IMR-90 (cell line): ENCODE data around the gene DEK. TPM values are rescaled to one million over a fixed set of nuclear protein-coding genes. Genes with fewer than 3 reads are reported as not detected.

ENCODE experiments used
- ATAC-seq: fragments of 200-7000 bp; cut with Tn5 transposase; 2 replicates; pipeline ENCODE4 v1.9.1; 2020; ENCODE audit warnings: low read depth, mild to moderate bottlenecking, moderate library complexity
- BruUV-seq: library from RNA; stranded (reverse); fragments of 400-500 nt; replicated peaks from 2 replicates; lab custom pipeline; 2021; lab: Mats Ljungman, UMichigan
- CTCF ChIA-PET: fragments of 300-600 bp; formaldehyde crosslinking; extraction: SDS; loops from one replicate; lab custom pipeline; 2021; ENCODE audit warnings: antibody characterized with exemption; lab: Yijun Ruan, JAX
- POLR2A ChIA-PET: fragments of 300-600 bp; sonication (Branson Sonifier 250); formaldehyde crosslinking; loops from one replicate; lab custom pipeline; 2022; ENCODE audit warnings: antibody characterized with exemption; ENCODE audit not compliant: unreplicated experiment; lab: Charles Lee
- DNase-seq: peaks from one replicate; pipeline ENCODE4 v3.0.0; 2013
- H2AFZ ChIP-seq: replicated peaks from 2 replicates; pipeline ENCODE3; 2013; ENCODE audit warnings: low read length, mild to moderate bottlenecking; ENCODE audit not compliant: poor library complexity
- H2AK5ac ChIP-seq: 2 replicates; pipeline ENCODE4 v1.6.1; 2013; ENCODE audit warnings: low read depth, low read length, inconsistent platforms
- H2AK9ac ChIP-seq: replicated peaks from 2 replicates; pipeline ENCODE3; 2013; ENCODE audit warnings: mild to moderate bottlenecking, low read depth, low read length, moderate library complexity; ENCODE audit not compliant: poor library complexity
- H2BK120ac ChIP-seq: 2 replicates; pipeline ENCODE4 v1.6.1; 2013; ENCODE audit warnings: low read depth, low read length, inconsistent platforms
- H2BK15ac ChIP-seq: 3 replicates; pipeline ENCODE4 v1.6.1; 2013; ENCODE audit warnings: low read depth, low read length, inconsistent platforms
- H2BK20ac ChIP-seq: 2 replicates; pipeline ENCODE4 v1.6.1; 2013; ENCODE audit warnings: low read depth, mild to moderate bottlenecking, inconsistent platforms, low read length, moderate library complexity
- H2BK5ac ChIP-seq: 2 replicates; pipeline ENCODE4 v1.6.1; 2013; ENCODE audit warnings: mild to moderate bottlenecking, low read depth, low read length, inconsistent platforms; ENCODE audit not compliant: poor library complexity, severe bottlenecking
- H3K14ac ChIP-seq: replicated peaks from 2 replicates; pipeline ENCODE4 v1.6.1; 2013; ENCODE audit warnings: low read depth, low read length, inconsistent platforms
- H3K18ac ChIP-seq: 2 replicates; pipeline ENCODE4 v1.6.1; 2013; ENCODE audit warnings: low read depth, low read length, control low read depth
- H3K23ac ChIP-seq: 2 replicates; pipeline ENCODE4 v1.6.1; 2013; ENCODE audit warnings: low read depth, low read length, inconsistent platforms
- H3K27ac ChIP-seq: 2 replicates; pipeline ENCODE4 v1.5.1; 2013; ENCODE audit warnings: mild to moderate bottlenecking, control low read depth, low read length; ENCODE audit not compliant: insufficient read depth
- H3K27me3 ChIP-seq: 2 replicates; pipeline ENCODE4 v1.6.1; 2013; ENCODE audit warnings: low read length; ENCODE audit not compliant: control insufficient read depth, insufficient read depth
- H3K36me3 ChIP-seq: 2 replicates; pipeline ENCODE4 v1.6.1; 2013; ENCODE audit warnings: low read length, mixed read lengths; ENCODE audit not compliant: control insufficient read depth, insufficient read depth
- H3K4ac ChIP-seq: 2 replicates; pipeline ENCODE4 v1.6.1; 2013; ENCODE audit warnings: low read depth, low read length, inconsistent platforms
- H3K4me1 ChIP-seq: 2 replicates; pipeline ENCODE4 v1.6.1; 2013; ENCODE audit warnings: low read length, mixed read lengths; ENCODE audit not compliant: control insufficient read depth, insufficient read depth
- H3K4me2 ChIP-seq: 2 replicates; pipeline ENCODE4 v1.6.1; 2013; ENCODE audit warnings: low read depth, mild to moderate bottlenecking, control low read depth, low read length, moderate library complexity
- H3K4me3 ChIP-seq: 2 replicates; pipeline ENCODE4 v1.5.1; 2013; ENCODE audit warnings: low read depth, mild to moderate bottlenecking, control low read depth, low read length, moderate library complexity; ENCODE audit not compliant: insufficient read depth
- H3K56ac ChIP-seq: 2 replicates; pipeline ENCODE4 v1.6.1; 2013; ENCODE audit warnings: low read length, inconsistent platforms; ENCODE audit not compliant: insufficient read depth; ENCODE audit errors: extremely low read depth
- H3K79me1 ChIP-seq, 2 experiments: 2 replicates each; pipeline ENCODE4 v1.6.1; 2013; ENCODE audit warnings: low read length in 2 of 2, inconsistent platforms in 1 of 2, low read depth in 1 of 2
- H3K9ac ChIP-seq: 2 replicates; pipeline ENCODE4 v1.6.1; 2013; ENCODE audit warnings: low read depth, low read length, control low read depth
- H3K9me1 ChIP-seq: 2 replicates; pipeline ENCODE4 v1.6.1; 2013; ENCODE audit warnings: low read length, inconsistent platforms; ENCODE audit not compliant: insufficient read depth
- H3K9me3 ChIP-seq: 2 replicates; pipeline ENCODE4 v1.6.1; 2013; ENCODE audit warnings: low read length; ENCODE audit not compliant: control insufficient read depth, insufficient read depth
- H4K20me1 ChIP-seq: 2 replicates; pipeline ENCODE4 v1.6.1; 2013; ENCODE audit warnings: low read length, inconsistent platforms; ENCODE audit not compliant: insufficient read depth
- H4K5ac ChIP-seq: 2 replicates; pipeline ENCODE4 v1.6.1; 2013; ENCODE audit warnings: mild to moderate bottlenecking, low read depth, low read length, control low read depth
- H4K8ac ChIP-seq, 2 experiments: 2 replicates each; pipeline ENCODE4 v1.6.1; 2013; ENCODE audit warnings: low read depth in 2 of 2, low read length in 2 of 2, control low read depth in 1 of 2, inconsistent platforms in 1 of 2
- H4K91ac ChIP-seq: 2 replicates; pipeline ENCODE4 v1.6.1; 2013; ENCODE audit warnings: low read depth, low read length, inconsistent platforms; ENCODE audit not compliant: insufficient read depth
- BHLHE40 ChIP-seq: fragments of 150-350 bp; IDR thresholded peaks from 2 replicates; pipeline ENCODE4 v1.6.1; 2016; ENCODE audit warnings: mild to moderate bottlenecking, low read depth, low read length
- CEBPB ChIP-seq: IDR thresholded peaks from 2 replicates; pipeline ENCODE4 v1.6.1; 2012; ENCODE audit warnings: low read depth, low read length, improper control_type of control experiment
- CHD1 ChIP-seq: IDR thresholded peaks from 2 replicates; pipeline ENCODE4 v1.6.1; 2012; ENCODE audit warnings: low read depth, low read length, improper control_type of control experiment
- FOS ChIP-seq: fragments of 150-350 bp; IDR thresholded peaks from 2 replicates; pipeline ENCODE4 v1.6.1; 2016; ENCODE audit warnings: low read depth, low read length
- MAFK ChIP-seq: IDR thresholded peaks from 2 replicates; pipeline ENCODE4 v1.6.1; 2012; ENCODE audit warnings: low read depth, low read length, improper control_type of control experiment
- MAZ ChIP-seq: IDR thresholded peaks from 2 replicates; pipeline ENCODE4 v1.6.1; 2012; ENCODE audit warnings: low read depth, mild to moderate bottlenecking, low read length, improper control_type of control experiment, moderate library complexity, borderline replicate concordance
- MXI1 ChIP-seq: IDR thresholded peaks from 2 replicates; pipeline ENCODE4 v1.6.1; 2012; ENCODE audit warnings: low read depth, mild to moderate bottlenecking, low read length, moderate library complexity, borderline replicate concordance
- NFE2L2 ChIP-seq: fragments of 150-350 bp; IDR thresholded peaks from 2 replicates; pipeline ENCODE4 v1.6.1; 2016; ENCODE audit warnings: low read depth, mild to moderate bottlenecking, low read length
- POLR2A ChIP-seq: IDR thresholded peaks from 2 replicates; pipeline ENCODE4 v1.6.1; 2012; ENCODE audit warnings: mild to moderate bottlenecking, low read depth, low read length
- RAD21 ChIP-seq: IDR thresholded peaks from 2 replicates; pipeline ENCODE4 v1.6.1; 2012; ENCODE audit warnings: low read length, improper control_type of control experiment
- RCOR1 ChIP-seq: IDR thresholded peaks from 2 replicates; pipeline ENCODE4 v1.6.1; 2012; ENCODE audit warnings: mild to moderate bottlenecking, low read length, improper control_type of control experiment; ENCODE audit not compliant: insufficient replicate concordance
- RFX5 ChIP-seq: IDR thresholded peaks from 2 replicates; pipeline ENCODE4 v1.8.0; 2012; ENCODE audit warnings: low read depth, mild to moderate bottlenecking, low read length, moderate library complexity
- SMC3 ChIP-seq: fragments of 150-350 bp; IDR thresholded peaks from 2 replicates; pipeline ENCODE4 v1.6.1; 2016; ENCODE audit warnings: low read depth, mild to moderate bottlenecking, antibody characterized with exemption, low read length, moderate library complexity
- WGBS, 2 experiments: methylation state at CpG; one replicate each; pipeline versions ENCODE4 v1.1.5 to v1.1.7; 2013; ENCODE audit warnings: missing lambda C conversion rate in 2 of 2; ENCODE audit not compliant: insufficient read length in 1 of 2; ENCODE audit errors: extremely low coverage in 2 of 2; 5-methylcytosine and 5-hydroxymethylcytosine counted together
- dilution Hi-C: fragments of 300-500 bp; cut with HindIII; formaldehyde crosslinking; loops from one replicate; pipeline ENCODE4 v1.14.3; 2018; ENCODE audit warnings: low sequenced_read_pairs; ENCODE audit not compliant: unreplicated experiment
- in situ Hi-C: fragments of 300-500 bp; cut with MboI; formaldehyde crosslinking; loops from 3 replicates; pipeline ENCODE4 v1.14.3; 2019; ENCODE audit warnings: low sequenced_read_pairs, inconsistent platforms, mixed read lengths
- intact Hi-C: fragments of 100-400 bp; cut with micrococcal nuclease; formaldehyde crosslinking; loops from 2 replicates; pipeline ENCODE4 v1.10.0; 2022
- polyA plus RNA-seq, 3 experiments: library from polyadenylated mRNA; depleted of rRNA; stranded (reverse); fragments of >200 nt; gene quantifications; 2 replicates each; pipeline ENCODE4 v1.2.3, GENCODE V29; 2012; ENCODE audit warnings: low replicate concordance in 1 of 3
- total RNA-seq: library from RNA; depleted of rRNA; stranded (reverse); fragments of >200 nt; gene quantifications from 2 replicates; pipeline ENCODE4 v1.2.3, GENCODE V29; 2012
- TF ChIP-seq, protein P1 (sequence below): fragments of 150-350 bp; IDR thresholded peaks from 2 replicates; pipeline ENCODE4 v1.6.1; 2017; ENCODE audit warnings: mild to moderate bottlenecking, antibody characterized with exemption, low read length, low read depth
- TF ChIP-seq, protein P2 (sequence below): conservative IDR thresholded peaks from 2 replicates; pipeline ENCODE4 v1.5.1; 2012; ENCODE audit warnings: mild to moderate bottlenecking, low read depth, low read length, improper control_type of control experiment
- TF ChIP-seq, protein P3 (sequence below): fragments of 150-350 bp; IDR thresholded peaks from 2 replicates; pipeline ENCODE4 v1.6.1; 2016; ENCODE audit warnings: low read depth, mild to moderate bottlenecking, low read length, moderate library complexity, borderline replicate concordance

Gene DEK
- total and polyA plus RNA-seq, 2 of the 4 experiments (the other 2 are of a cell fraction): 33.5 to 37.1 TPM

DNA sequence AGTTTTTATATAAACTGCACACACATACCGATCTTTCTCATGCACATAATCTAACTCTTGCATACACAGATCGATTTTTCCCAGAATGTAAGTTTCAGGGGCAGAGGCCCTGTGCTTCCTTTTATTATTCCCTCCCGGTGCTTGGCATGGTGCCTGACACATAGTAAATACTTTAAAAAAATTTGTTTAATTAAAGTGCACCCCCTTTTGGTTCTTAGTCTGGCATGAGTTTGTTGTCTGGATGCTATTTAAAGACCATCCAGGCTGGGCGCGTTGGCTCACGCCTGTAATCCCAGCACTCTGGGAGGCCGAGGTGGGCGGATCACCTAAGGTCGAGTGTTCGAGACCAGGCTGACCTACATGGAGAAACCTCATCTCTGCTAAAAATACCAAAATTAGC lies 5.4 kb upstream of the DEK start:
- DNase-seq: no peak
- no peak for ATAC-seq
- BruUV-seq: no TSS peak

More for the DNA sequence above, 5.4 kb upstream of the DEK start:
- Histone ChIP-seq H3K9me1 (no peaks in the 10 kb centered on the region), H2BK20ac (no peak overlapping the region), H3K23ac (no peak overlapping the region), H4K5ac (no peak overlapping the region), H3K4me1 (0 out of 2 replicates have a peak, but pooled peaks cover 2% of the 10 kb centered on the region), H4K8ac (no peak overlapping the region), H3K4me3 (no peak overlapping the region), H4K20me1 (no peaks in the 10 kb centered on the region), H3K14ac (no peak overlapping the region), H2AFZ (no peak overlapping the region), H3K27ac (no peak overlapping the region), H3K9ac (no peak overlapping the region), H4K91ac (no peak overlapping the region), H2AK9ac (no peak overlapping the region), H2AK5ac (no peak overlapping the region), H3K79me1 (peaks cover 0 to 6% of the 10 kb centered on the region in 2 experiments; a peak in 1 of 4 replicates), H2BK120ac (no peak overlapping the region), H3K4me2 (no peak overlapping the region), H3K18ac (no peak overlapping the region), H3K56ac (no peak overlapping the region), H3K27me3 (no peaks in the 10 kb centered on the region; the same call in 1 of the 2 replicates), H2BK15ac (no peak overlapping the region), H3K4ac (no peak overlapping the region), H3K36me3 (no peaks in the 10 kb centered on the region), H2BK5ac (no peak overlapping the region), H3K9me3 (no peaks in the 10 kb centered on the region; the same call in 1 of the 2 replicates)
- intact Hi-C loops: loop anchor here (10.0 kb wide), 1 partner anchor 285 kb away; the partner anchor contains the start of gene KIF13A
- dilution Hi-C loops: no loop called here
- TF ChIP-seq MAZ (no peak), NFE2L2 (no peak), MXI1 (no peak), POLR2A (no peak), SMC3 (no peak), CHD1 (no peak), RCOR1 (no peak), BHLHE40 (no peak), MAFK (no peak), RFX5 (no peak), RAD21 (no peak), FOS (no peak), CEBPB (no peak)
- TF ChIP-seq, protein P1, sequence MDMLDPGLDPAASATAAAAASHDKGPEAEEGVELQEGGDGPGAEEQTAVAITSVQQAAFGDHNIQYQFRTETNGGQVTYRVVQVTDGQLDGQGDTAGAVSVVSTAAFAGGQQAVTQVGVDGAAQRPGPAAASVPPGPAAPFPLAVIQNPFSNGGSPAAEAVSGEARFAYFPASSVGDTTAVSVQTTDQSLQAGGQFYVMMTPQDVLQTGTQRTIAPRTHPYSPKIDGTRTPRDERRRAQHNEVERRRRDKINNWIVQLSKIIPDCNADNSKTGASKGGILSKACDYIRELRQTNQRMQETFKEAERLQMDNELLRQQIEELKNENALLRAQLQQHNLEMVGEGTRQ: no peak
- TF ChIP-seq, protein P2, sequence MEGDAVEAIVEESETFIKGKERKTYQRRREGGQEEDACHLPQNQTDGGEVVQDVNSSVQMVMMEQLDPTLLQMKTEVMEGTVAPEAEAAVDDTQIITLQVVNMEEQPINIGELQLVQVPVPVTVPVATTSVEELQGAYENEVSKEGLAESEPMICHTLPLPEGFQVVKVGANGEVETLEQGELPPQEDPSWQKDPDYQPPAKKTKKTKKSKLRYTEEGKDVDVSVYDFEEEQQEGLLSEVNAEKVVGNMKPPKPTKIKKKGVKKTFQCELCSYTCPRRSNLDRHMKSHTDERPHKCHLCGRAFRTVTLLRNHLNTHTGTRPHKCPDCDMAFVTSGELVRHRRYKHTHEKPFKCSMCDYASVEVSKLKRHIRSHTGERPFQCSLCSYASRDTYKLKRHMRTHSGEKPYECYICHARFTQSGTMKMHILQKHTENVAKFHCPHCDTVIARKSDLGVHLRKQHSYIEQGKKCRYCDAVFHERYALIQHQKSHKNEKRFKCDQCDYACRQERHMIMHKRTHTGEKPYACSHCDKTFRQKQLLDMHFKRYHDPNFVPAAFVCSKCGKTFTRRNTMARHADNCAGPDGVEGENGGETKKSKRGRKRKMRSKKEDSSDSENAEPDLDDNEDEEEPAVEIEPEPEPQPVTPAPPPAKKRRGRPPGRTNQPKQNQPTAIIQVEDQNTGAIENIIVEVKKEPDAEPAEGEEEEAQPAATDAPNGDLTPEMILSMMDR: no peak
- TF ChIP-seq, protein P3, sequence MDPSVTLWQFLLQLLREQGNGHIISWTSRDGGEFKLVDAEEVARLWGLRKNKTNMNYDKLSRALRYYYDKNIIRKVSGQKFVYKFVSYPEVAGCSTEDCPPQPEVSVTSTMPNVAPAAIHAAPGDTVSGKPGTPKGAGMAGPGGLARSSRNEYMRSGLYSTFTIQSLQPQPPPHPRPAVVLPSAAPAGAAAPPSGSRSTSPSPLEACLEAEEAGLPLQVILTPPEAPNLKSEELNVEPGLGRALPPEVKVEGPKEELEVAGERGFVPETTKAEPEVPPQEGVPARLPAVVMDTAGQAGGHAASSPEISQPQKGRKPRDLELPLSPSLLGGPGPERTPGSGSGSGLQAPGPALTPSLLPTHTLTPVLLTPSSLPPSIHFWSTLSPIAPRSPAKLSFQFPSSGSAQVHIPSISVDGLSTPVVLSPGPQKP: no peak
- CTCF ChIA-PET: no interaction called here
- POLR2A ChIA-PET: no interaction called here
- no CpG with 5 or more reads among the region's 10 CpGs for WGBS, 2 experiments
- in situ Hi-C loops: no loop called here
